ENCODE results near the gene CD36. TPM values are rescaled to one million over a fixed set of nuclear protein-coding genes. Genes with fewer than 3 reads are reported as not detected.
"Not testable (repeated sequence)": the region's sequence is repeated elsewhere in the genome, so short reads cannot be mapped to it uniquely, and the experiment has no call there.

The CD36 gene
- total RNA-seq, 1 donor from 2014 or later: 0.70 TPM

DNA sequence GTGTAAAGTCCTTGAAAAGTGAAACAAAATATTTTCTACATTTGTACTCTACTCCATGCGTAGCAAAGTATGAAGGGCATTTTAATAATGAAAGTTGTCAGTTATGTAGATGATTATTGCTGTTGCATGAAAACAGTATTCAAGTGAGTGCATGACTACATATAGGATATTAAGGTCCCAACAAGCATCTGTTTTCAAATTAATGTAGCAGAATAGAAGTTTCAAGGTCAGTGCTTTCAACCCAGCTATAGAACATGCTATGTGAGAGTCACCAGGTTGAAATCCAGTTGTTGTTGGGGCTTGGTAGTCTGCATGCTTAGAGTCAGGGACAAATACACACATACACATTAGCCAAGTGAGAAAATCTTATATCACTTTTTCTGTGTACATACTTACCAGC is 14.8 kb downstream of the CD36 start:
- DNase-seq (ENCODE audit: low read depth): no peak

GRCh38 chr7:80654887-80655340 is 16.5 kb downstream of the CD36 start:
- no peak for DNase-seq (ENCODE audit: low read depth)

DNA sequence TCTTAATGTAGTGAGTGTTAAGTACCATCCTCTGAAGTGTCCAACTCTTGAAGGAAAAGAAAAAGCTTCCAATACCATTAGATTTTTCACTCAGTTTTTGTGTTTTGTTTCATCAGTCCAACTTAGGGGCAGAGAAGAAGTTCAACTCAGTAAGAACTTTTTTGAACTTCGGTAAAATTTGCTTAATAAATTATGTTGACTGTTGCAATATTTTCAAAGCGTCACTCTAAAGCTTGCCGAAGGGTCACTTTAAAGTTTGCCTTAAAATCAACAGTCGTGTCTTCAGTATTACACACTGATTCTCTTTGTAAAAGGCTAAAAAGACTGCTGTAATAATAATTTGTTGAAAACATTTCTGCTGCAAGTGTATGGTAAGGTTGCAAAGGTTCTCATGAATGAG is 17.6 kb downstream of the CD36 start:
- no peak for DNase-seq (ENCODE audit: low read depth)

DNA sequence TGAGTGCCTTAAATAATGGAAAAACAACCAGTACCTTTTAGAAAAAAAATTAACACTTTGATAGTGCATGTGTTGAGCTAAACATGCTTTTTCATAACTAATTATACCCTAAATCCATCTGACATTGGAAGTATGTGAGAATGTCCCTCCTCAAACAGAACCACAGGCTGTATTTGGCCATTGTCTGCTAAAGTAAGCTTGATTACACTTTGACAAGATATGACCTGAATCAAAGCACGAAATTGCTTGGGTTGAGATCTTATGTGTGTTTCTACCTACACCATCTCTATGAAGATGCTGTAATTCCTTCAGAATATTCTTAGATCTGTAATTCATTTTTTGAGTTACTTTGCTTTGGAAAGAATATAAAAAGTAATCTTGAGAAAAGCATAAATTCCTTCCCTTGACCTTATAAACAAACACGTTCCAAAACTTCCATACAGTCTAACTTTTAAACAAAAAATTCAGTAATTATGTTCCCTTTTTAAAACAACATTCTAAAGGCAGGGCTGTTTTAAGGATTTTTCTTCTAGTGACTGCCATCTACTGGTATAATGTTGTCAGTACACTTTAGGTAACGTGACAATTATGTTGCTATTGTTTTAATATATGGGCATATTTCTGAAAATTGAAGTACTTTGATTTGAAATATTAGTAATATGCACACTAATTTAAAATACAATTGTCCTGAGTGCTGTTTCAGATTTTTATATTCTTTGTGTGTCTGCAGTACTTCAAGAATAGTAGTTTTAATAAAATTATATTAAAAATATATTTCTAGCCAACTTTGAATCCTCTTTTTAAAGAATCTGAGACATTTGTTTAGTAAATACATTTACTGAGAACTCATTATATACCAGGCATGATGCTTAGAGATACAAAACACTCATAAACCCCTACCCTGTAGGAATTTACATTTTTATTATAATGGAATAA is 20.9 kb downstream of the CD36 start:
- DNase-seq (ENCODE audit: low read depth): peak; percentile 46

DNA sequence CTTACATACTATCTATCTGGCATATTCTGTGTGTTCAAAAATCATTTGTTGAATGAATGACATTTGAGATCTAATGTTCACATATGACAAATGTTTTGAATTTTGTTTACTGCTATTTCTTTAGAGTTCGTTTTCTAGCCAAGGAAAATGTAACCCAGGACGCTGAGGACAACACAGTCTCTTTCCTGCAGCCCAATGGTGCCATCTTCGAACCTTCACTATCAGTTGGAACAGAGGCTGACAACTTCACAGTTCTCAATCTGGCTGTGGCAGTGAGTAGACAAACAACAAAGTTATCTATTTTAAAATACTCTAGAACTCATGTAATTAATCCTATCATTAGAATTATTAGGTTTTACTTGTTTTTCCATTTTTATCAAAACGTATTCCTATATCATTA is 22.5 kb downstream of the CD36 start:
- no peak for DNase-seq (ENCODE audit: low read depth)

GRCh38 chr7:80661729-80662128 is 23.3 kb downstream of the CD36 start:
- DNase-seq (ENCODE audit: low read depth): no peak

- DNase-seq (ENCODE audit: low read depth): no peak
Observed at GRCh38 chr7:80662252-80662651, 23.8 kb downstream of the CD36 start.

GRCh38 chr7:80665526-80665925 is 27.1 kb downstream of the CD36 start:
- DNase-seq (ENCODE audit: low read depth): no peak

DNA sequence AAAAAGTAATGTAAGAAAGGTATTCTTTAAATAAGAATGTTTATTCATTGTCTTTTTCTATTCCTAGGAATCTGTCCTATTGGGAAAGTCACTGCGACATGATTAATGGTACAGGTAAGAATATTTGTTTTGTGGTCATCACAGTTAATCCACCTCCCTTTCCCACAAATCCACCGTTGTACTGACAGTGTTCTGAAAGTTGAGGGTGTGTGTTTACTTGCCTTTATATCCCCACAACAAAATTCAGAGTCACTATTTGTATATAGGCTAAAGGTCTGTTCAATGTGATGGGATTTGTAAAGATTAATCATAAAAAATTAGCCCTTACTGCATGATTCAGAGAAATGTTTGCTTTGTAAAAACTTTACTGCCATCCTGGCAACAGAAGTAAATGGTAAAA is 27.9 kb downstream of the CD36 start:
- DNase-seq (ENCODE audit: low read depth): no peak

- not testable (repeated sequence) for DNase-seq (ENCODE audit: low read depth)
Observed at GRCh38 chr7:80669367-80669766, 30.9 kb downstream of the CD36 start.

- DNase-seq (ENCODE audit: low read depth): no peak
Observed at GRCh38 chr7:80671744-80672143, 33.3 kb downstream of the CD36 start.

- peak; percentile 39 for DNase-seq (ENCODE audit: low read depth)
Observed at GRCh38 chr7:80675090-80675489, 36.6 kb downstream of the CD36 start.

GRCh38 chr7:80676404-80676803 is 38.0 kb downstream of the CD36 start:
- no peak for DNase-seq (ENCODE audit: low read depth)

GRCh38 chr7:80677629-80678028 is 39.2 kb downstream of the CD36 start:
- DNase-seq (ENCODE audit: low read depth): no peak

DNA sequence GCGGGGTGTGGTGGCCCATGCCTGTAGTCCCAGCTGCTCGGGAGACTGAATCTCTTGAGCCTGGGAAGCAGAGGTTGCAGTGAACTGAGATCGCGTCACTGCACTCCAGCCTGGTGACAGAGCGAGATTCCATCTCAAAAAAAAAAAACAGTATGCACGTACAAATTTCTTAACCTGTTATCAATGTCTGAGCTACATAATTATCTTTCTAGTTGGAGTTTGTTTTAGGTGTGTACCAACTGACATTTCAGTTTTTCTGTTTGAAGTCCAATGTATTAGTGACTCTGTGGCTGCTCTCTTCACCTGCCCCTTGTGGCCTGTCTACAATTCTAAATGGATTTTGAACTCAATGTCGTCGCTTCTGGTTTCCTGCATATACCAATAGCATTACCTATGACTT is 40.3 kb downstream of the CD36 start:
- no peak for DNase-seq (ENCODE audit: low read depth)

DNA sequence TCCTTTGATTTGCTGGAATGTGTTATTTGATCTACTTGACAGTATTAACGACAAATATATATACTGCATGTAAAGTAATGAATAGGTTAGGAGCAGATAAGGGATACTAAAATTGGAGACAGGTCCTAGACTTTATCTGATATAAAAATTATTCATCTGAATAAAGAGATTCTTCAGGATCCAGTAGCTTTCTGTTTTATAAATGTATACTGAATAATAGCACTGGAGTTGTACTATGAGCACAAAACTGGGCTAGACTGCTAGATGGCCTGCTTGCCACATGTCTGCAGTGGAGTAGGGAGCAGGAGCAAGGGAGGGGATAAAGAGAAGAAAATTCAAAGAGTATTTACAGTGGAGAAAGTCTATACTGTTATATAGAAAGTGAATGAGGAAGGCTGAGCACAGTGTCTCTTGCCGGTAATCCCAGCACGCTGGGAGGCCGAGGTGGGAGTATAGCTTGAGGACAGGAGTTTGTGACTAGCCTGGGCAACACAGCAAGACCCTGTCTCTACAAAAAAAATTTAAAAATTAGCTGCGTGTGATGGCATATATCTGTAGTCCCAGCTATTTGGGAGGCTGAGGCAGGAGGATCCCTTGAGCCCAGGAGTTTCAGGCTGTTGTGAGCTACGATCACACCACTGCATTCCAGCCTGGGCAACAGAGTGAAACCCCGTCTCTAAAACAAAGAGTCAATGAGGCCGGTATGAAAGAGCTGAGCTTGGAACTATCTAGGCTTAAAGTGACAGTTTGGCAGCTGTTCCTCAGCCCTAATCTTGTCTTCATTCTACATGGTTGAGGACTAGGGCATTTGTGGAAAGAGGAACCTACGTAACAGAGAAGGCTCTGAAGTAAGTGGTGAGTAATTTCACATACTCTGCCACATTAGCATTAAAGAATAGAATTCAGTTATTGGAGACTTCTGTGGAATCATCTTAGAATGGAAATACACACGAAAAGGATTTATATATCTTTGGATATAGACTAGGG is 41.8 kb downstream of the CD36 start:
- no peak for DNase-seq (ENCODE audit: low read depth)

GRCh38 chr7:80681272-80681885 is 42.9 kb downstream of the CD36 start:
- DNase-seq (ENCODE audit: low read depth): peak; percentile 39

- no peak for DNase-seq (ENCODE audit: low read depth)
Observed at GRCh38 chr7:80682744-80683143, 44.3 kb downstream of the CD36 start.

GRCh38 chr7:80686576-80686975 is 48.1 kb downstream of the CD36 start:
- DNase-seq (ENCODE audit: low read depth): no peak

DNA sequence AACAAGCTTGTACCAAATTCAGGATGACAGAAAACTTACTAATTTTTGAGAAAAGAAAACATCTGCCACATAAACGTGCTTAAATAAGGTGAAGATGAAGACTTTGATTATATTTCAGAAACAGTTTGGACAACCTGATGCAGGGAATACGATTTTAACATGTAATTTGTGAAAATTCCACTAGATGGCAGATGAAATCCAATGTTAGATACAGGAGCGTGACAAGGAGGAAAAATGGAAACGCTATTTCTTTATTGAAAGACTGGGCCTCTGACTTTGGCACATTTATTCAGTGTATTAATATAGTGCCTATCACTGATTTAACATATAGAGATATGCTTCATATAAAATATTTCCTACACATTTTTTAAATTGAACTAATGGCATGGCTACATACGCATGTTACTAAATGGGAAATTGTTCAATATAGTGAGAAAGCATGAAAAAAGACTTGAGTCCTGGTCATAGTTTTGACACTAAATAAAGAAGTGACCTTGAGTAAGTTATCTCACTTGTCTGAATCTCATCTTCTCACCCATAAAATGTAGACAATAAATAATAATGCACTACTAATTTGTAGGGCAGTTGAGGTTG is 60.7 kb downstream of the CD36 start:
- DNase-seq (ENCODE audit: low read depth): peak; percentile 59

DNA sequence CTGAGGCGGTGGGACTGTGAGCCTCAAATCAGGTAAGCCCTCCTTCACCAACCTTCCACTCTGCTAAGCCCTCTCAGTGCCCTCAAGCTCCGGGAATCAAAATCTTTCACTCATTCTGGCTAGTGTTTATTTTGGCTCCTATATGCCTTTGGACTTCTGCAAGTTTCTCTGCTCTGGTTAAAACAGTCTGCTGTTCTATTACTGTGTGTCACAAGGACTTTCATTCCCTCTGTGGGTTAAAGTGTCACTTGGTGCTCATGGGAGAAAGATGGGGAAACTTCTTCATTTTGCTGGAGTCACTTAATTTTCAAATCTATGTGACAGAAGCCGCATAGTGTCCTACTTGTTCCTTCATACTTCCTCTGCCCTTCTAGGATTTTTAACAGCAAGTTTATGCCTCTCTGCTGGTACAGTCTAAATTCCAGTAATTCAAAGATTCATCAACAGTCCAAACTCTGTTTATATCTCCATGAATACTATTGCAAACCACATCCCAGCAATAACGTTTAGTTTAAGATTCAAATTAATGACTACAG is 61.3 kb downstream of the CD36 start:
- DNase-seq (ENCODE audit: low read depth): peak; percentile 64
